ENCODE results near the gene USP32. TPM values are rescaled to one million over a fixed set of nuclear protein-coding genes. Genes with fewer than 3 reads are reported as not detected.

The USP32 gene
- total RNA-seq, 1 donor from 2014 or later, result 30.9 TPM

- ATAC-seq (ENCODE audit: poor library complexity) (no peak), DNase-seq (no peak)
- intact Hi-C loops (cut with DNase I), result no loop called here
Observed at GRCh38 chr17:60135951-60136666, 255.8 kb downstream of the USP32 start.

- peak; percentile 99 for ATAC-seq (ENCODE audit: poor library complexity)
- intact Hi-C loops (cut with DNase I), result no loop called here
- DNase-seq, result peak; percentile 92
Observed at GRCh38 chr17:60135151-60135950, 256.6 kb downstream of the USP32 start.

- DNase-seq (no peak), ATAC-seq (ENCODE audit: poor library complexity) (peak; percentile 10)
- intact Hi-C loops (cut with DNase I), result no loop called here
Observed at GRCh38 chr17:60134396-60135150, 257.4 kb downstream of the USP32 start.

- intact Hi-C loops (cut with DNase I), result no loop called here
Observed at GRCh38 chr17:60130466-60130865, 261.5 kb downstream of the USP32 start.

GRCh38 chr17:60129164-60129563, 262.8 kb downstream of the USP32 start:
- intact Hi-C loops (cut with DNase I), result no loop called here
- no peak for ATAC-seq (ENCODE audit: poor library complexity)
- no peak for DNase-seq

More at GRCh38 chr17:60130466-60130865, 261.5 kb downstream of the USP32 start:
- ATAC-seq (ENCODE audit: poor library complexity), result no peak
- DNase-seq, result no peak

Other genes starting within 250 kb of the USP32 start
- gene CA4, start 242.2 kb downstream of the USP32 start, total RNA-seq, result 15.1 TPM
- gene CHCT1, start 30.4 kb upstream of the USP32 start, total RNA-seq, result not detected
- 18.3 TPM for gene APPBP2, start 134.1 kb upstream of the USP32 start, total RNA-seq
- gene PPM1D, start 208.1 kb upstream of the USP32 start, total RNA-seq, result 7.8 TPM

Data from Right ventricle myocardium superior (tissue), 1 donor.